Endothelial cell of umbilical vein (primary cell): Measurements from ENCODE around the gene DPP10.

Experiments
- EZH2 ChIP-seq: IDR thresholded peaks from 2 replicates; pipeline ENCODE4 v1.6.1; 2012; ENCODE audit warnings: borderline replicate concordance, low read depth, mild to moderate bottlenecking, moderate library complexity, low read length, inconsistent platforms; ENCODE audit not compliant: severe bottlenecking
- JUN ChIP-seq: IDR thresholded peaks from 2 replicates; pipeline ENCODE4 v1.6.1; 2011; ENCODE audit warnings: borderline replicate concordance, low read depth; ENCODE audit not compliant: insufficient read length, insufficient read depth
- MAX ChIP-seq: IDR thresholded peaks from 2 replicates; pipeline ENCODE4 v1.6.1; 2011; ENCODE audit not compliant: insufficient read depth, insufficient read length
- MYC ChIP-seq: IDR thresholded peaks from one replicate; pipeline ENCODE4 v1.6.1; 2011; ENCODE audit warnings: mild to moderate bottlenecking, low read depth, low read length
- POLR2A ChIP-seq: IDR thresholded peaks from 2 replicates; pipeline ENCODE4 v1.6.1; 2012; ENCODE audit warnings: low read depth, mild to moderate bottlenecking, control low read depth, low read length
- POLR2AphosphoS5 ChIP-seq: IDR thresholded peaks from 2 replicates; pipeline ENCODE4 v1.6.1; 2012; ENCODE audit warnings: low read depth, mild to moderate bottlenecking, control low read depth, low read length, moderate library complexity; ENCODE audit not compliant: insufficient read depth
- TF ChIP-seq, protein P1 (sequence below), 2 donors: IDR thresholded peaks; 1 replicate in 1 of 2; 2 replicates in 1 of 2; pipeline ENCODE4 v1.5.1; 2011; ENCODE audit warnings: low read length in 2 of 2, mild to moderate bottlenecking in 2 of 2, moderate library complexity in 2 of 2, control low read depth in 1 of 2, inconsistent platforms in 1 of 2, low read depth in 1 of 2; ENCODE audit not compliant: insufficient read depth in 1 of 2; ENCODE audit errors: extremely low read depth in 1 of 2

DNA sequence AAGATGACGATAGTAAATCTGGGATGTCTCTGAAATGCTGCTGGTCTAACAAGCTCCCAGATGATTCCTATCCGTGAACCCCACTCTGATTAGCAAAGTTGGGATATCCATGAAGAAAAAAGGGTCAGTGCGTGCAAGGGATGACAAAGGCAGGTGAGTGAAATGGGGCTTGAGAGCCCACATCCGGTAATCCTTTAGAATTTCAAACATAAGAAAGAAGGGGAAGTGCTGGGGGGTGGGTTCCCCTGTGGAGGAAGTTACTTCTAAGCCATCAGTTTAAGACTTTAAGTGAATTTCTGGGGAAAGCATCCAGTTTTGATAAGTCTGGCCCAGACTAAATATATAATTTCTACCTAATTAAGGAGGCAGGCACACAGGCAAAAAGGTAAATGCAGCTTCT, 209.5 kb downstream of the DPP10 start:
- TF ChIP-seq, protein P1, sequence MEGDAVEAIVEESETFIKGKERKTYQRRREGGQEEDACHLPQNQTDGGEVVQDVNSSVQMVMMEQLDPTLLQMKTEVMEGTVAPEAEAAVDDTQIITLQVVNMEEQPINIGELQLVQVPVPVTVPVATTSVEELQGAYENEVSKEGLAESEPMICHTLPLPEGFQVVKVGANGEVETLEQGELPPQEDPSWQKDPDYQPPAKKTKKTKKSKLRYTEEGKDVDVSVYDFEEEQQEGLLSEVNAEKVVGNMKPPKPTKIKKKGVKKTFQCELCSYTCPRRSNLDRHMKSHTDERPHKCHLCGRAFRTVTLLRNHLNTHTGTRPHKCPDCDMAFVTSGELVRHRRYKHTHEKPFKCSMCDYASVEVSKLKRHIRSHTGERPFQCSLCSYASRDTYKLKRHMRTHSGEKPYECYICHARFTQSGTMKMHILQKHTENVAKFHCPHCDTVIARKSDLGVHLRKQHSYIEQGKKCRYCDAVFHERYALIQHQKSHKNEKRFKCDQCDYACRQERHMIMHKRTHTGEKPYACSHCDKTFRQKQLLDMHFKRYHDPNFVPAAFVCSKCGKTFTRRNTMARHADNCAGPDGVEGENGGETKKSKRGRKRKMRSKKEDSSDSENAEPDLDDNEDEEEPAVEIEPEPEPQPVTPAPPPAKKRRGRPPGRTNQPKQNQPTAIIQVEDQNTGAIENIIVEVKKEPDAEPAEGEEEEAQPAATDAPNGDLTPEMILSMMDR (IDR thresholded peaks at IDR 0.05; ENCODE audit: extremely low read depth in 1 of 2, insufficient read depth in 1 of 2, low read depth in 1 of 2, low read length in 2 of 2): no peak
- TF ChIP-seq MAX (no peak), POLR2A (no peak), EZH2 (no peak), POLR2AphosphoS5 (no peak), MYC (no peak), JUN (no peak)
